GM18511 (cell line): Measurements from ENCODE around the gene GRPEL2.
"Not testable (repeated sequence)": the region's sequence is repeated elsewhere in the genome, so short reads cannot be mapped to it uniquely, and the experiment has no call there.

Source experiments
- ATAC-seq: cut with Tn5 transposase; IDR thresholded peaks from one replicate; pipeline ENCODE4 v1.9.1; 2021; ENCODE audit warnings: mild to moderate bottlenecking, moderate library complexity; ENCODE audit not compliant: unreplicated experiment

The GRPEL2 gene

GRCh38 chr5:149391524-149391923 is 46.2 kb downstream of the GRPEL2 start:
- ATAC-seq = no peak

DNA sequence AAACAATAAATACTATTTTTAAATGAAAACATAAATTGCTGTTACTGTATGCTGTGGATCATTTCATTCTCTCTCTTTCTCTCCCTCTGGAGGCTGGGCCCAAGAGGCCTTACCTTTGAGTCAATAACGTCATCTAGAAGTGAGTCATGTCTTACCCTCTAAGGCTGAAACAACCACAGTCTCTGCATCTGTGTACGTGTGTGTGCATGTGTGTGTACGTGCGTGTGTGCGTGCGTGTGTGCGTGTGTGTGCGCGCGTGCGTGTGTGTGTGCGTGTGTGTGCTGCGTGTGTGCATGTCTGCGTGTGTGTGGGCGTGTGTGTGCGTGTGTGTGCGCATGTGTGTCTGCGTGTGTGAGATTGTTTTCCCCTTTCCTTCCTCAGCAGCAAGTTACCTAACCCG is 47.4 kb downstream of the GRPEL2 start:
- ATAC-seq = no peak

- ATAC-seq = not testable (repeated sequence)
These were observed 49.7 kb downstream of the GRPEL2 start for GRCh38 chr5:149394996-149395395.

- ATAC-seq = no peak
These were observed 52.2 kb downstream of the GRPEL2 start for GRCh38 chr5:149397530-149397929.

DNA sequence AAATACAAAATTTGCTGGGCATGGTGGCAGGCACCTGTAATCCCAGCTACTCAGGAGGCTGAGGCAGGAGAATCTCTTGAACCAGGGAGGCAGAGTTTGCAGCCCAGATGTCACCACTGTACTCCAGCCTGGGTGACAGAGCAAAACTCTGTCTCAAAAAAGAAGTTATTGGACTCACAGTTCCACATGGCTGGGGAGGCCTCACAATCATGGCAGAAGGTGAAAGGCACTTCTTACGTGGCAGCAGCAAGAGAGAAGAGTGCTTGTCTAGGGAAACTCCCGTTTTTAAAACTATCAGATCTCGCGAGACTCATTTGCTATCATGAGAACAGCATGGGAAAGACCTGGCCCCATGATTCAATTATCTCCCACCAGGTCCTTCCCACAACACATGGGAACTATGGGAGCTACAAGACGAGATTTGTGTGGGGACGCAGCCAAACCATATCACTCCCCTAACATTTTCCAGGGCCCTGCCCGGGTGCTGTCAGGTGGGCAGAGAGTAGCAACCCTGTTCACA is 53.5 kb downstream of the GRPEL2 start:
- ATAC-seq = not testable (repeated sequence)

DNA sequence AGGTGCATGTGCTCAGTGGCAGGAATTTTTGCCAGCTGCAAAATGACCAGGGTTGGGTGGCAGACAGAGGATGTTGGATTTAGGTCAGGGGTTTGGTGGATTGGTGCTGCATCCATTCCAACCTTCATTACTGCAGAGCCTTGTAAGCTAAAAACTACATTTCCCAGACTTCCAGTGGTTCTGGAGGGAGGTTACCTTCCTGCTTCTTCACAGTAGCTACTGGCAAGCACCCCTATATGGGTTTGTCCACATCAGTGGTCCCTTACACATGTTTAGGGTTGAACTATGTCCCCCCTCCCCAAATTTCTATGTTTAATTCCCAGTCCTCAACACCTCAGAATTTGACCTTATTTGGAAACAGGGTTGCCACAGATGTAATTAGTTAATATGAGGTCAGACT is 54.5 kb downstream of the GRPEL2 start:
- no peak for ATAC-seq

- no peak for ATAC-seq
These were observed 55.0 kb downstream of the GRPEL2 start for GRCh38 chr5:149400304-149400703.

- ATAC-seq = no peak
These were observed 55.8 kb downstream of the GRPEL2 start for GRCh38 chr5:149401051-149401450.

GRCh38 chr5:149402291-149402690 is 57.0 kb downstream of the GRPEL2 start:
- no peak for ATAC-seq
